WI38 (cell line): ENCODE measurements around the gene DGKG.

Experiments
- H3K4me3 ChIP-seq: 2 replicates; pipeline ENCODE4 v1.5.1; 2011; ENCODE audit warnings: low read depth, mild to moderate bottlenecking, control low read depth, low read length
- CTCF ChIP-seq: IDR thresholded peaks from 2 replicates; pipeline ENCODE4 v1.5.1; 2012; ENCODE audit warnings: low read depth, mild to moderate bottlenecking, control low read depth, low read length

DGKG gene

DNA sequence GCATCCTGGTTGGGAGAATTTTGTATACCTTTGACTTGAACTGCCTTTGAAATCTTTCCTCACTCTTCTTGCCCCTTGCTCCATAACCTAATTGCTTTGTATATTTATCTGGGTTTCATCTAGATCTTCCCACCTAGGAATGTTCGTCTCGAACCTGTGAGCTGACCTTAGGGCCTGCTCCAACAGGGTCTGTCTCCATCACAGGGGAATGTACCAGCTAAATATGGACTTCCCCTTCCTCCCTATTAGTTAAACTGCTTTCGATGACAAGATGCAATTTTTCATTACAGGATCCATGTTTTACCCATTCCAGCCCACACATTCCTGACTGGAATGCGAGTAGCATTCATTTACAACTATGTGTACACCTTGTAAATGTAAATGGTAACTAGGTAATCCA, 242.5 kb downstream of the DGKG start:
- no peak for TF ChIP-seq CTCF

GRCh38 chr3:186118692-186119091, 243.3 kb downstream of the DGKG start:
- no peak for TF ChIP-seq CTCF
- no peak overlapping the region for H3K4me3 ChIP-seq

More for the DNA sequence above, 242.5 kb downstream of the DGKG start:
- no peak overlapping the region for H3K4me3 ChIP-seq

- TF ChIP-seq CTCF: no peak
- no peak overlapping the region for H3K4me3 ChIP-seq
These were observed 244.4 kb downstream of the DGKG start for GRCh38 chr3:186117521-186118134.

GRCh38 chr3:186115239-186115996, 246.6 kb downstream of the DGKG start:
- no peak overlapping the region for H3K4me3 ChIP-seq
- TF ChIP-seq CTCF: no peak

DNA sequence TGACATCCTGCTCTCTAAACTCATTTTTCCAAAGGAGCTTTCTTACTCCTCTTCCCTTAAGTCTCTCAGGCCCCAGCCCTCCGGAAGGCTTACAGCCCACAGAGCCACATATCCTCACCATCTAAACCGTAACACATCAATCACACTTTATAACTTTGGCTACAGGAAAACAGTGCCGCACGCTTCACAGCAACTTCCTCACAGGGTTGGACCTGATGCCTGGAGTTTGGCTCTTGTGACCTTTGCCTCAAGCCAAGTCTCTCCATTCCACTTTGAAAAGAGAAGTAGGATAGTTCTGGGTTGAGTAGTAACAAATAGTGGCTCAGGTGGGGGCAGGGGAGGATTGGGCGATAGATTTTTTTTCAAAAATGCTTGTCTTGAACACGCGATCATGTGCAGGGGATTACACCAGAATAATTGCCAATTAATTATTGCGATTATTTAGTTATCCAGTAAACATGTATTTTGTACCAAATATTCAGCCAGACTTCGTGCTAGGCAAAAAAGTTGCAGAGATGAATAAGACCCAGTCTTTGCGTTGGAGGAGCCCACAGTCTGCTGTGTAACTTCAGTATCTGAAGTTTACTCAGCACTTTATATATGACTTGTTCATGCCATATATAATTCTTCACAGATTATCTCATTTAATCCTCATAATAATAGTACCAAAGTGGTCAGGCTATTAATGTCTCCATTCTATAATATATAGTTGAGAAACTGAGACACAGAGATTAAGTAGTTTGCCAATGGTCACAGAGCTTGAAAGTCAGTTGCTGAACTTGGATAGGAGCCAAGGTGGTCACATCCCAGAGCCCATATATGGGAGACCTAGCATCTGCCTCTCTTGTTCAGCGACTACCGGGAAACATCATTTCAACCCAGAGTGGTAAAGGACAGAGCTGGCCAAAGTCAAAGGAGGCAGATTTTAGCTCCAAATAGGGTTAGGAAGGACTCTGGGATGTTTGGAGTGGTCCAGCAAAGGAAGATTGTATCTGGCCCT, 250.8 kb downstream of the DGKG start:
- TF ChIP-seq CTCF: no peak
- no peak overlapping the region for H3K4me3 ChIP-seq

DNA sequence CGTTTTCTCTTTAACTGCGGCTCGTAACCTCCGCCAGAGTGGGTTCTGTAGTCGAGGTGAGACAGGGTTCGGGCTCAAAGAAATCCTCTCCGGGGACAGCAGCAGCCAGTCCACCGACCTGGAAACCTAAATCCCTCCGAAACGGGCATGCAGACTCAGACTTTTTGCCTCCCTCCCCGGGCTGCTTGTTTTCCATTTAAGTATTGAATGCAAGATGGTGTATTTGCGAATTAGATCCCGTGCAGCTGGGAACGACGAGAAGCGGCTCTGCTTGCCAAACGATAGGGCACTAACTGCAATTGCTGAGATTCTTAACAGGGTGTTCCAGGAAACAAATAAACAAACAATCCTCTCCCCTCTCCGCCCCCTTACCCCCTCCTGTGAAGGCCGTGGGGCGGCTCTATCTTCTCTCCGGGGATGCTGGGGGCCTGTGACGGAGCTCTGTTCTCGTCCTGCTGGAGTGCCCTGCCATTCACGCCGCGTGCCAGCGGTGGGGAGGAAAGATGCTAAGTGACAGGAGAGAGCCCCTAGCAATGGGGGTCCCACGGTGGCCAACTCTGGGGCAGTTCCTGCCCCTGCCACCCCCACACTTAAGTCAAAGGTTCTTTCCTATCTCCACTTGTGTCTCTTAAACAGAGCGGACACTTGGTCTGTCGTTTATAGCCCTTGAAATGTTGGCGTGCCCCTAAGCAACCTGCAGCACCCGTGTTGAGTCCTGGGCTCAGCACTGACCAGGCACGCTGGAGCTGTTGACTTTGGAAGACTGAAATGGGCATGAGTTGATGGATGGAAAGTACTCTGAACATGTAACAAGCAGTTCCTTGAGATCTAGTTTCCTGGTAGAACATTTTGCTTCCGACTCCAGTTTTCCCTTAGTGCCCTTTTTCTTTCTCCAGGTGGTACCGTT, 251.9 kb downstream of the DGKG start:
- TF ChIP-seq CTCF: no peak
- peak overlapping the region; percentile 61 for H3K4me3 ChIP-seq
